NB4 (cell line): ENCODE results near the gene KRTAP5-4.

Experiments used
- CTCF ChIP-seq: IDR thresholded peaks from one replicate; pipeline ENCODE4 v1.5.1; 2012; ENCODE audit warnings: low read depth, low read length
- MAX ChIP-seq: IDR thresholded peaks from 2 replicates; pipeline ENCODE4 v1.6.1; 2011; ENCODE audit warnings: low read depth, low read length
- MYC ChIP-seq: IDR thresholded peaks from 2 replicates; pipeline ENCODE4 v1.6.1; 2011; ENCODE audit warnings: low read depth, low read length
- POLR2A ChIP-seq: IDR thresholded peaks from 2 replicates; pipeline ENCODE4 v1.6.1; 2011; ENCODE audit warnings: mild to moderate bottlenecking; ENCODE audit not compliant: insufficient read length; ENCODE audit errors: extremely low read depth

GRCh38 chr11:1624621-1625020 is 2.7 kb upstream of the KRTAP5-4 start:
- no peak for TF ChIP-seq POLR2A
- no peak for TF ChIP-seq CTCF
- TF ChIP-seq MAX = no peak
- TF ChIP-seq MYC = no peak
